BLaER1 (cell line): ENCODE data around the gene CKMT2.
"Not testable (repeated sequence)": the region's sequence is repeated elsewhere in the genome, so short reads cannot be mapped to it uniquely, and the experiment has no call there.

Source experiments
- H3K27ac ChIP-seq: shearing (Covaris generic); formaldehyde crosslinking; 2 replicates; pipeline ENCODE4 v1.8.1; 2022
- H3K27me3 ChIP-seq: shearing (Covaris generic); formaldehyde crosslinking; 2 replicates; pipeline ENCODE4 v1.8.1; 2022
- H3K36me3 ChIP-seq: shearing (Covaris generic); formaldehyde crosslinking; 2 replicates; pipeline ENCODE4 v1.8.1; 2022
- H3K4me1 ChIP-seq: shearing (Covaris generic); formaldehyde crosslinking; 2 replicates; pipeline ENCODE4 v1.8.1; 2022
- H3K4me2 ChIP-seq: shearing (Covaris generic); formaldehyde crosslinking; 2 replicates; pipeline ENCODE4 v1.8.1; 2022
- H3K4me3 ChIP-seq: shearing (Covaris generic); formaldehyde crosslinking; 2 replicates; pipeline ENCODE4 v1.8.1; 2022
- H3K9ac ChIP-seq: shearing (Covaris generic); formaldehyde crosslinking; 2 replicates; pipeline ENCODE4 v1.8.1; 2022
- H3K9me3 ChIP-seq: shearing (Covaris generic); formaldehyde crosslinking; 2 replicates; pipeline ENCODE4 v1.8.1; 2022
- H4K20me1 ChIP-seq: shearing (Covaris generic); formaldehyde crosslinking; 2 replicates; pipeline ENCODE4 v1.8.1; 2022
- Cebpa-rat ChIP-seq: shearing (Covaris generic); IDR thresholded peaks from 2 replicates; pipeline ENCODE4 v1.8.1; 2022

Gene CKMT2

GRCh38 chr5:81265101-81265500, 32.0 kb downstream of the CKMT2 start:
- no peak overlapping the region for H3K9ac ChIP-seq
- no peak overlapping the region for H3K4me3 ChIP-seq
- H3K27me3 ChIP-seq: no peaks in the 10 kb centered on the region
- 0 out of 2 replicates have a peak, but pooled peaks cover 5% of the 10 kb centered on the region for H3K36me3 ChIP-seq
- H3K27ac ChIP-seq: no peak overlapping the region
- no peak overlapping the region for H3K4me2 ChIP-seq
- H3K4me1 ChIP-seq: peaks cover 5% of the 10 kb centered on the region; the same call in 1 of the 2 replicates
- peaks cover 17% of the 10 kb centered on the region for H3K9me3 ChIP-seq
- no peak for TF ChIP-seq Cebpa-rat
- H4K20me1 ChIP-seq: no peaks in the 10 kb centered on the region

- H3K27ac ChIP-seq: no peak overlapping the region
- no peaks in the 10 kb centered on the region for H4K20me1 ChIP-seq
- H3K27me3 ChIP-seq: no peaks in the 10 kb centered on the region
- H3K4me2 ChIP-seq: no peak overlapping the region
- peaks cover 36% of the 10 kb centered on the region for H3K9me3 ChIP-seq
- peaks cover 8% of the 10 kb centered on the region; the same call in 1 of the 2 replicates for H3K4me1 ChIP-seq
- TF ChIP-seq Cebpa-rat: no peak
- no peak overlapping the region for H3K4me3 ChIP-seq
- no peak overlapping the region for H3K9ac ChIP-seq
- peaks cover 4% of the 10 kb centered on the region; the same call in 1 of the 2 replicates for H3K36me3 ChIP-seq
These were observed 35.5 kb downstream of the CKMT2 start for GRCh38 chr5:81268521-81269196.

- no peak overlapping the region for H3K4me3 ChIP-seq
- H3K27me3 ChIP-seq: no peaks in the 10 kb centered on the region
- peaks cover 3% of the 10 kb centered on the region; the same call in 1 of the 2 replicates for H3K36me3 ChIP-seq
- H3K9ac ChIP-seq: no peak overlapping the region
- no peaks in the 10 kb centered on the region for H4K20me1 ChIP-seq
- no peak for TF ChIP-seq Cebpa-rat
- H3K4me1 ChIP-seq: peaks cover 8% of the 10 kb centered on the region; the same call in 1 of the 2 replicates
- H3K4me2 ChIP-seq: 0 out of 2 replicates have a peak overlapping the region, but pooled peaks have one; percentile 4
- no peak overlapping the region for H3K27ac ChIP-seq
- H3K9me3 ChIP-seq: peaks cover 48% of the 10 kb centered on the region
These were observed 36.8 kb downstream of the CKMT2 start for GRCh38 chr5:81269751-81270393.

- H3K36me3 ChIP-seq, H3K27ac ChIP-seq, H4K20me1 ChIP-seq, H3K27me3 ChIP-seq, H3K9ac ChIP-seq, H3K4me3 ChIP-seq, H3K4me1 ChIP-seq: not testable (repeated sequence)
- peak overlapping the region; percentile 4; the same call in 1 of the 2 replicates for H3K4me2 ChIP-seq
- H3K9me3 ChIP-seq: peaks cover 55% of the 10 kb centered on the region
These were observed 37.4 kb downstream of the CKMT2 start for GRCh38 chr5:81270394-81271027.

- no peak overlapping the region for H3K27ac ChIP-seq
- H3K9ac ChIP-seq: no peak overlapping the region
- H3K4me3 ChIP-seq: no peak overlapping the region
- H3K36me3 ChIP-seq: no peaks in the 10 kb centered on the region
- peaks cover 5% of the 10 kb centered on the region; the same call in 1 of the 2 replicates for H3K9me3 ChIP-seq
- H3K4me2 ChIP-seq: no peak overlapping the region
- no peaks in the 10 kb centered on the region for H3K4me1 ChIP-seq
- no peaks in the 10 kb centered on the region; the same call in 1 of the 2 replicates for H4K20me1 ChIP-seq
- no peak for TF ChIP-seq Cebpa-rat
- no peaks in the 10 kb centered on the region for H3K27me3 ChIP-seq
These were observed 50.9 kb downstream of the CKMT2 start for GRCh38 chr5:81283976-81284375.

GRCh38 chr5:81286059-81286617, 53.0 kb downstream of the CKMT2 start:
- H3K36me3 ChIP-seq: peaks cover 4% of the 10 kb centered on the region; the same call in 1 of the 2 replicates
- H3K4me2 ChIP-seq: no peak overlapping the region
- no peak overlapping the region for H3K4me3 ChIP-seq
- H3K27ac ChIP-seq: no peak overlapping the region
- peaks cover 6% of the 10 kb centered on the region; the same call in 1 of the 2 replicates for H3K4me1 ChIP-seq
- peaks cover 14% of the 10 kb centered on the region for H3K9me3 ChIP-seq
- H3K9ac ChIP-seq: no peak overlapping the region
- no peaks in the 10 kb centered on the region; the same call in 1 of the 2 replicates for H4K20me1 ChIP-seq
- TF ChIP-seq Cebpa-rat: no peak
- H3K27me3 ChIP-seq: no peaks in the 10 kb centered on the region

GRCh38 chr5:81288021-81288433, 54.9 kb downstream of the CKMT2 start:
- Histone ChIP-seq H3K9me3 (peaks cover 33% of the 10 kb centered on the region), H3K4me3 (no peak overlapping the region), H3K4me2 (no peak overlapping the region), H3K27ac (no peak overlapping the region), H4K20me1 (no peaks in the 10 kb centered on the region; the same call in 1 of the 2 replicates), H3K27me3 (no peaks in the 10 kb centered on the region), H3K4me1 (peaks cover 6% of the 10 kb centered on the region; the same call in 1 of the 2 replicates), H3K9ac (no peak overlapping the region), H3K36me3 (peaks cover 16% of the 10 kb centered on the region)
- TF ChIP-seq Cebpa-rat: no peak

- Histone ChIP-seq H3K9me3 (peaks cover 52% of the 10 kb centered on the region), H3K4me2 (0 out of 2 replicates have a peak overlapping the region, but pooled peaks have one; percentile 14), H3K4me1 (peaks cover 6% of the 10 kb centered on the region; the same call in 1 of the 2 replicates), H3K4me3 (no peak overlapping the region), H4K20me1 (no peaks in the 10 kb centered on the region; the same call in 1 of the 2 replicates), H3K36me3 (peaks cover 33% of the 10 kb centered on the region), H3K9ac (no peak overlapping the region), H3K27me3 (no peaks in the 10 kb centered on the region), H3K27ac (no peak overlapping the region)
- no peak for TF ChIP-seq Cebpa-rat
These were observed 57.0 kb downstream of the CKMT2 start for GRCh38 chr5:81290146-81290545.

GRCh38 chr5:81292130-81292529, 59.0 kb downstream of the CKMT2 start:
- Histone ChIP-seq H3K4me3 (no peak overlapping the region), H3K9me3 (peaks cover 52% of the 10 kb centered on the region), H3K9ac (no peak overlapping the region), H4K20me1 (no peaks in the 10 kb centered on the region), H3K36me3 (peaks cover 33% of the 10 kb centered on the region), H3K4me2 (no peak overlapping the region), H3K4me1 (peaks cover 6% of the 10 kb centered on the region; the same call in 1 of the 2 replicates), H3K27ac (no peak overlapping the region), H3K27me3 (no peaks in the 10 kb centered on the region)
- no peak for TF ChIP-seq Cebpa-rat

- not testable (repeated sequence) for H3K4me1 ChIP-seq
- H3K9me3 ChIP-seq: peaks cover 46% of the 10 kb centered on the region
- peaks cover 33% of the 10 kb centered on the region for H3K36me3 ChIP-seq
These were observed 60.9 kb downstream of the CKMT2 start for GRCh38 chr5:81294021-81294420.

More at GRCh38 chr5:81294021-81294420, 60.9 kb downstream of the CKMT2 start:
- not testable (repeated sequence) for H3K27me3 ChIP-seq, H3K27ac ChIP-seq, H3K4me3 ChIP-seq, H3K9ac ChIP-seq, H3K4me2 ChIP-seq, H4K20me1 ChIP-seq
